GM20431 (cell line): ENCODE results near the gene FAM241A.
"Not testable (repeated sequence)": the region's sequence is repeated elsewhere in the genome, so short reads cannot be mapped to it uniquely, and the experiment has no call there.

Experiments
- in situ Hi-C: fragments of 300-500 bp; cut with MseI, MboI; formaldehyde crosslinking; loops from one replicate; pipeline ENCODE4 v1.15.0; 2020; ENCODE audit warnings: low sequenced_read_pairs; ENCODE audit not compliant: unreplicated experiment

FAM241A gene

DNA sequence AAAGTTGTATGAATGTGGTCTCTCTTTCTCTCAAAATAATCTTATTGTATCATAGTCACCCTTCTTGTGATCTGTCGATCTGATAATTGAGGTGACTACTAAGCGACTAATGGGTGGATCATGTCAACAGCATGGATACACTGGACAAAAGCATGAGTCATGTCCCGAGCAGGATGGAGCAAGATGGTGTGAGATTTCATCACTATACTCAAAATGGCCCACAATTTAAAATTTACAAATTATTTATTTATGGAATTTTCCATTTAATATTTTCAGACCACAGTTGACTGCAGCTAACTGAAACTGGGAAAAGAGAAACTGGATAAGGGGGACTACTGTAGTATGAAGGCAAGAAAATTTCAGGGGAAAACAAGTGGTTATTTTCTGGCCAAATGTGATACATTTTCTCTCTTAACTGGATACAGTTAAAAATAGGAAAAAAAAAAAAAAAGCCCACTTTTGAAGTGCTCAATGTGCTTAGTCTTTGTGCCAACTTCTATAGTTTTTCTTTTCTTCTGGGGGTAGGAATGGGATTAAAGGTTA is 25.3 kb downstream of the FAM241A start:
- in situ Hi-C loops: no loop called here

GRCh38 chr4:112171051-112171763 is 26.0 kb downstream of the FAM241A start:
- in situ Hi-C loops: not testable (repeated sequence)

DNA sequence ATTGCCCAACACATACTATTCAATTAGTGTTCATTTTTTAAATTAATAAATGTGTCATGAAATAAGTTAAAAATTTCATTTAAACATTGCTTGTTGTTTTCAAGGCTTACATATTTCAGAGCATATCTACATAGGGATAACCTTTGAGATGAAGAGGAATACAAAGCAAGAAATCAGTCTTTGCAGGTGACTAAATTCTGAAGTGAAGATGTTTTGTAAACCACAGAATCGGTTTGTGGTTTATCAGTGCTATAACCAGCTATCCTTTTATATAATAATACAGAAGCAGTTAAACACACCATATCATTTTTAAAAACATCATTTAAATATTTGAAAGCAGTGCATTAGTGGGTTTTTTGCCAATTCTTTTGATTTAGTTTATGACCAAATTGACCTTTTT is 26.9 kb downstream of the FAM241A start:
- in situ Hi-C loops: no loop called here

DNA sequence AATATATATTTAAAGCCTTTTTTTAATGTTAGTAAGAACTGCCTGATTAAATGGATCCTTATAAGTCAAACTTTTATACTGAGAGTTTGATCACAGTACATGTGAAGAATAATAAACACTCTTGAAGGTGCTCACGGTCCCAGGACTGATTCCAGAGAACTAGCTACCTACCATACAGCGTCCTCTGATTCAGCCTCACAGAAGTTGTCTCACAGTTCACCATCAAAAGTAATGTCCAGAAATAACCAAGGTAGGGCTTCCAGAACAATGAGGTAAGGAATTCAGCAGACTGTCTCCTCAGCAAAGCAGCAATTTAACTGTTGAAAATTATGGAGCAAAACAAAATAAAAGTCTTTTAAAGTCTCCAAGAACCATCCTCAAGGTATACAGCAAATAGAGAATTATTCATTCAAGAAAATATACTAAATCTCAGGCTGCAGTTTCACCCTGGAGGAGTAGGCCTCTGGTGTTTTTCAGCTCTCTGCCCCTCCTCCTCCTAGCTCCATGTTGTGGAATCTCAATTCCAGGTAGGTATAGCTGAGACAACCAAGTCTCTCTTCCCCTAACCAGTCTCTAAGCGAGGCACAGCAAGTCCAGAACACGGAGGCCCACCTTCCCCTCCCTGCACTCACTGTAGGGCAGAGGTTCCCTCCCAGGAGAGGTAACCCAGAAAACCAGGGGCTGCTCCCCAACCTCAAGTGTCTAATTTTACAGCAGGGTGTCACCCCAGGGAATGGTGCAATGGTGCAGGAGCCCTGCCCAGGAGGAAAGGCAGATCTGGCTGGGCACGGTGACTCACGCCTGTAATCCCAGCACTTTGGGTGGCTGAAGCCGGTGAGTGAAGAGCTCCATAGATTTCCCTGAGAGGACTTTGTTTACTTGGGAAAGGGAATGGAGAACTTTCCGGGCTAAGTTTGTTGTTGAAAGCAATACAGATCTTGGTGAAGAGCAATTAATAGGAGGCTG is 28.6 kb downstream of the FAM241A start:
- in situ Hi-C loops: no loop called here

GRCh38 chr4:112175840-112176239 is 30.6 kb downstream of the FAM241A start:
- in situ Hi-C loops: no loop called here

DNA sequence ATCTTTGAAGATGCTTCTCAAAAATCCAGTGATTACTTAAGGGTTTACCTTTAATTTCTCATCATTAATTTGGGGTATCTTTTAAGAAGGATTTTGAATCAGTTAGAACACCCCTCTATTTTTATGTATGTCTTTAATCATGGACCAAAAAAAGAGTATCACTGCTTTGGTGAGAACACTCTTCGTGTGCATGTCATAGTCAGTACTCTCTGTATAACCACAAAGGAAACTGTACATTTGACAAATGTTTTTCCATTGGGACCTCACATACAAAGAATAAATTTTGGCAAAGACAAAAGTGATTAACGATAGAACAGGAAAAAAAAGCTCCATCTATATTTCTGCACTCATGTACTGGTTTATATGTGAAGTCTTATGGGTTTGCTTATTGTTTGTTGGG is 31.3 kb downstream of the FAM241A start:
- in situ Hi-C loops: no loop called here

- in situ Hi-C loops: not testable (repeated sequence)
These were observed 33.5 kb downstream of the FAM241A start for GRCh38 chr4:112178741-112179140.

GRCh38 chr4:112181358-112182000 is 36.2 kb downstream of the FAM241A start:
- in situ Hi-C loops: no loop called here

- in situ Hi-C loops: no loop called here
These were observed 37.4 kb downstream of the FAM241A start for GRCh38 chr4:112182604-112183003.

DNA sequence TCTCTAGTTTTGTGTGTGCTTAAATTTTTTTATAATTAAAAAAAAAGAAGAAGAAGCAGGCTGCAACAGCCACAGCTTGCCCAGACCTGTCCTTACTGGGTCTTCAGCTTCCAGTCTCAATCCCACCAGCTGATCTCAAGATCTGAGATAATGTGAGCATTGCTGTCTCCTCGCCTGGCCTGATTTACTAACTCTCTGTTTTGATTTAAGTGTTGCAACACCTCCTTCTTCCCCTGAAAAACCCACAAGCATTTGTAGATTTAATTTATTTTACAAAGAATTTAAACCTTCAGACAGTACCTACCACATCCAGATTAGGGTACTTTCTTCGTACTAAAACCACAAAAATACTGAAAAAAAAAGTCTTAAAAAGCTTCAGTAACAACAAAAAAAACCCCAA is 38.0 kb downstream of the FAM241A start:
- in situ Hi-C loops: no loop called here

DNA sequence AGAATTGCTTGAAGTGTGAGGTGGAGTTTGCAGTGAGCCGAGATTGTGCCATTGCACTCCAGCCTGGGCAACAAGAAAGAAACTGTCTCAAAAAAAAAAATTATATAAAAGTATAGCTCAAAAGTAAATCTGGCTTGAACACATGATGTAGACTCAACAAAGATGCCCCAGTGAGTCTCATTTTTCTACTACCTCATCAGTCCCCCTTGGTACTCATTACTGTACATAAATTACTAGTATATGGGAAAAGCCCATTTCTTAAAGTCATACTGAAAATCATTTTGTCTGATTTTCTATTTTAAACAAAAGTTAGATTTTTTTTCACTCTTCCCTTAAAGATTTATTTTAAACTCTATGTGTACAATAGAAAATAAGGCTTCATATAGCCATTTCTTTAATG is 39.2 kb downstream of the FAM241A start:
- in situ Hi-C loops: no loop called here

GRCh38 chr4:112185334-112185733 is 40.1 kb downstream of the FAM241A start:
- in situ Hi-C loops: no loop called here

GRCh38 chr4:112185740-112186670 is 40.8 kb downstream of the FAM241A start:
- in situ Hi-C loops: no loop called here

- in situ Hi-C loops: no loop called here
These were observed 44.5 kb downstream of the FAM241A start for GRCh38 chr4:112189754-112190153.

DNA sequence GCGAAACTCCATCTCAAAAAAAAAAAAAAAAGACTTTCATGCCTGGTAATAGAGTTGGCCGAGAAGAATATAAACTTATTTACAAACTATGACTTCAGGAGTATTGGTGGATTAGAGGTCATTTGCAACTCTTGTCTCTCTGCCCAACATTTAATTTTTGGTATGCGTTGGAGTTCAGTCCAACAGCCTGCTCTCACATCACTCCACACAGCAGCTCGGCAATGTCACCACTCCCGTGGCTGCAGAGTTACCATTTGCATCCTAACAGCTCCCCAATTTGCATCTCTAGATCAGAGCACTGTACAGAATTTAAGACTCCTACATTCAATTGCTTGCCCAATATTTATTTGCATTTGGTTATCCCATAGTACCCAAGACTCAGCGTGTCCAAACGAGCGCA is 45.4 kb downstream of the FAM241A start:
- in situ Hi-C loops: no loop called here

DNA sequence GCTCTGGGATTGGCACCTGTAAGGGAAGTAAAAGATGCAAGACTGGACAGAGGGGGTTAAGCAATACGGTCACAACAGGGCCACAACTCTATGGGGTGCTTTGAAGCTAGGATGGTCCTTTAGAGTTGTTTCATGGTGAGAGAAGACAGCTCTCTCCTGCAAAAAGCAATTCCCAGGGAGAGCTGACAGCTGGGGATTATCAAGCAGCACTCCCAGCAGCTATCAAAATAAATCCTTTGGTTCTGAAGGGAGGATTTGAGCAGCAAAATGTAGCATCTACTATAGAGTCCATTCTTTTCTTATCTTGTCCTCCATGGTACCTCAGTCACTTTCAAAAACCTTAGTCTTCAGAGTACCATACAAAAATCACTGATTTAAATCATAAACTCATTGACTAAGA is 51.2 kb downstream of the FAM241A start:
- in situ Hi-C loops: no loop called here

DNA sequence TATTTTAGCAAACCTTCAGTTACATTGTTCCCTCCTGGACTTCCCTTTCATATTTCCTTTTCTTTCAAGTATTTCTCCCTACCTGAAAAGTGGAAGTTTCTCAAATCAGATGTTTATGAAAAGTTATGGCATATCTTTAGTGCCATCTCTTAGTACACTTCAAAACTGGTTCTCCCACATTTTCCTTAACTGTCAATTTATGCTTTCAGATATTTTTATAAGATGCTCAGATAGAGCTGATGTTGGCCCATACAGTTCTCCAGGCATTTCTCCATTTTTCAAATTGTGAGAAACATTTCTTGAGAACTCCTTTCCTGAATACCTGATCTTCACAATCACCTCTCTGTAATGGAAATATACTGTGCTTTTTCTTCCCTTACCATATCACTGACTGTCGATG is 53.8 kb downstream of the FAM241A start:
- in situ Hi-C loops: no loop called here

DNA sequence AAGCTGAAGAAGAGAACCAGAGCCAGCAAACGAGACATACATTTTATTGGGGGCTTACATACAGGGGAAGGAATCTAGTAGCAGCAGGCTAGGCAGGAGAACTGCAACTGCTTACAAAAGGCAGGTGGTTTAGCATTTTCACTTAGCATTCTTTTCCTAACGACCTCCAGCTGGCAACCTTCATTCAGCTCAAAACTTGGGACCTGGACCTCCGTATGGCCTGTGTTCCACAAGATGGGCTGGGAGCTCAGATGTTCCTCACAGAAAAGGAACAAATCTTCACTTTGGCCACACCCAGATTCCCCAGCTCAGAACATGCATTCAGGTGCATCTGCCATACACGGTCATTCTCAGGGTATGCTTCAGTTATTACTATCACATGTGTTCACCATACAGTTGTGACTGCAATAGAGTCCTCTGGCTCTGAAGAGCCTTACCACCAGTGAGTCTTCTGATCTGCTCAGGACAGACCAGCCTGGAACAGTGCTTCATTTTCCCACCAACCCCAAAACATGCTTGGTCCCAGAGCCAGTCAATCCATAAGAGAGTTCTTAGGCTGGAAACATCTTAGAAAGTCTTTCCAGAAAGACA is 56.8 kb downstream of the FAM241A start:
- in situ Hi-C loops: no loop called here

DNA sequence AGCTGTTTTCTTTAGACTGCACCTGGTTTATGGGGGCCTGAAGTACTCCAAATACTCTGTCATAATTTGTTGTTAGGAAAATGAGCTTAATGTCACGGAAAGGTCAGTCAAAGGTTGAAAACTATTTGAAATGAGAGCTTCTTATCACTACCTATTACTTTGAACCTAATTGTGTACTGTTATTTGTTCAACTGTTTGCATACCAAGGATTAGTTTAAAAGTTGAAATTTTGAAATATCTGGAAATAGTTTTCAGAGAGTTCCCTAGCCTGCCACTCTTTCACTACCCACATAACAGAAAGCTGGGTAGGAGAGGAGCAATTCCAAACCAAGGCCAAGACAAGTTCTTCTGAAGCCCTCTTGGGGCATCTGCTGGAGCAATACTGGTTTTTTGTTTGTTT is 58.3 kb downstream of the FAM241A start:
- in situ Hi-C loops: no loop called here
